ENCODE measurements around the gene GRIK4. TPM values are rescaled to one million over a fixed set of nuclear protein-coding genes. Genes with fewer than 3 reads are reported as not detected.
A peak's percentile ranks its signal among the peaks of the same experiment; 100 is the strongest.

The GRIK4 gene
- total and polyA plus RNA-seq, 8 donors, result 0.06 to 0.31 TPM; not detected in 6

GRCh38 chr11:120714438-120714837 lies 202.9 kb downstream of the GRIK4 start:
- H3K4me3 ChIP-seq, result no peak overlapping the region
- peaks cover 0 to 32% (median 0%) of the 10 kb centered on the region in 3 donors for H3K27me3 ChIP-seq
- intact Hi-C loops (cut with DNase I; ENCODE audit: low total_unique reads), result no loop called here
- TF ChIP-seq EP300 (IDR thresholded peaks at IDR 0.05) (no peak), CTCF (IDR thresholded peaks at IDR 0.05) (no peak)
- 59 to 74% (median 64%) methylated on average over 3 of the region's 3 CpGs for WGBS, 5 donors
- no peaks in the 10 kb centered on the region for H3K9me3 ChIP-seq
- no peaks in the 10 kb centered on the region for H3K36me3 ChIP-seq
- peaks cover 0 to 13% (median 5%) of the 10 kb centered on the region in 4 donors for H3K4me1 ChIP-seq
- DNase-seq, result no peak
- H3K27ac ChIP-seq, result no peak overlapping the region

- peaks cover 0 to 12% (median 5%) of the 10 kb centered on the region in 4 donors for H3K4me1 ChIP-seq
- WGBS, 5 donors, result 44 to 55% (median 48%) methylated on average over 10 of the region's 10 CpGs
- intact Hi-C loops (cut with DNase I; ENCODE audit: low total_unique reads), result no loop called here
- no peak overlapping the region for H3K27ac ChIP-seq
- H3K36me3 ChIP-seq, result no peaks in the 10 kb centered on the region
- H3K9me3 ChIP-seq, result no peaks in the 10 kb centered on the region
- no peak for TF ChIP-seq EP300 (IDR thresholded peaks at IDR 0.05)
- TF ChIP-seq CTCF (IDR thresholded peaks at IDR 0.05), result peak in 1 of 7 experiments; percentile 8
- peak overlapping the region; percentile 6 to 20 (median 12) for H3K4me3 ChIP-seq
- H3K27me3 ChIP-seq, result peaks cover 0 to 34% (median 0%) of the 10 kb centered on the region in 3 donors
- DNase-seq, result peak in 1 of 2 donors; percentile 21
Observed at GRCh38 chr11:120715239-120715638, 203.7 kb downstream of the GRIK4 start.

GRCh38 chr11:120717042-120717441 lies 205.5 kb downstream of the GRIK4 start:
- no peaks in the 10 kb centered on the region for H3K36me3 ChIP-seq
- WGBS, 5 donors, result 75 to 78% (median 78%) methylated on average over 9 to 11 of the region's 11 CpGs
- intact Hi-C loops (cut with DNase I; ENCODE audit: low total_unique reads), result no loop called here
- no peak overlapping the region for H3K4me3 ChIP-seq
- no peak overlapping the region for H3K27ac ChIP-seq
- no peak for DNase-seq
- H3K27me3 ChIP-seq, result peaks cover 0 to 38% (median 0%) of the 10 kb centered on the region in 3 donors
- no peaks in the 10 kb centered on the region for H3K9me3 ChIP-seq
- H3K4me1 ChIP-seq, result no peaks in the 10 kb centered on the region
- TF ChIP-seq CTCF (IDR thresholded peaks at IDR 0.05) (no peak), POLR2AphosphoS5 (IDR thresholded peaks at IDR 0.05) (no peak), POLR2A (IDR thresholded peaks at IDR 0.05) (no peak), EP300 (IDR thresholded peaks at IDR 0.05) (no peak)

- no peaks in the 10 kb centered on the region for H3K9me3 ChIP-seq
- no peak for TF ChIP-seq CTCF (IDR thresholded peaks at IDR 0.05)
- TF ChIP-seq POLR2A (IDR thresholded peaks at IDR 0.05), result no peak
- TF ChIP-seq POLR2AphosphoS5 (IDR thresholded peaks at IDR 0.05), result no peak
- TF ChIP-seq EP300 (IDR thresholded peaks at IDR 0.05), result no peak
- WGBS, 5 donors, result 74 to 81% (median 75%) methylated on average over 6 of the region's 6 CpGs
- peaks cover 0 to 38% (median 0%) of the 10 kb centered on the region in 3 donors for H3K27me3 ChIP-seq
- DNase-seq, result no peak
- no peaks in the 10 kb centered on the region for H3K36me3 ChIP-seq
- no peaks in the 10 kb centered on the region for H3K4me1 ChIP-seq
- intact Hi-C loops (cut with DNase I; ENCODE audit: low total_unique reads), result no loop called here
- H3K4me3 ChIP-seq, result no peak overlapping the region
- no peak overlapping the region for H3K27ac ChIP-seq
Observed at GRCh38 chr11:120717623-120718022, 206.1 kb downstream of the GRIK4 start.
